Stimulated activated CD4-positive, alpha-beta T cell treated with anti-CD3 and anti-CD28 coated beads, Interleukin-4, amount 100 ng/mL, for 4 hours (primary cell): ENCODE measurements around the gene DNASE1L1.

Experiments
- DNase-seq, 2 experiments: peaks; one replicate each; pipeline ENCODE4 v3.0.0-alpha.2; 2020

DNASE1L1 gene, protein sequence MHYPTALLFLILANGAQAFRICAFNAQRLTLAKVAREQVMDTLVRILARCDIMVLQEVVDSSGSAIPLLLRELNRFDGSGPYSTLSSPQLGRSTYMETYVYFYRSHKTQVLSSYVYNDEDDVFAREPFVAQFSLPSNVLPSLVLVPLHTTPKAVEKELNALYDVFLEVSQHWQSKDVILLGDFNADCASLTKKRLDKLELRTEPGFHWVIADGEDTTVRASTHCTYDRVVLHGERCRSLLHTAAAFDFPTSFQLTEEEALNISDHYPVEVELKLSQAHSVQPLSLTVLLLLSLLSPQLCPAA

DNA sequence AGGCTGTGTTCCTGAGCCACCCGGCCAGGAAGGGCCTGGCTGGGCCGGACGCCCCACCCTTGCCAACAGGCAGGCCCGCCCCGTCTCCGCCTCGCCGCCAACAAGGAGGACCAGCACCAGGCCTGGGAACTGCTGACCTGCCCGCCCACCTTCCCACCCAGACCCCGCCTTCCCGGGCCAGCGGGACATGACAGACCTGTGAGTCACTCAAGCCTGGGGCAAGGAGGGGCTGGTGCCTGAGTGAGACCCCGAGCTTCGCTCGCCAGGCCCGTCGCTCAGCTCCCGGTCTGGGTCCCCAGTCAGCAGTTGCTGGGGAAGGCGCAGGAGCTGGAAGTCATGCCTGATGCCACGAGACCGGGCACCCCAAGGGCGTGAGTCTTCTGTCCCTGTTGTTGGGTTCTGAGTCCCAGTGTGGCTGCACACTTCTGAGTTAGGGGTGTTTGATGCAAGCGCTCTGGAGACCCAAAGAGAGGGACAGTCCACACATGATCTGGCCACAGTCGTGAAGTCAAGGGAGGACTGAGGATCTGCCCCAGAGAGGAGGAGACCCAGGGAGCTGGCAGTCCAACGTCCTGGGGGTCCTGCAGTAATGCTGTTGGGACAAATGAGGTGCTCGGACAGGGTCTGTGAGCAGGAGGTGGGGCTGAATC is at the start of gene DNASE1L1:
Gene DNASE1L1 (minus strand): TSS at position 33 of the 650 bp plus-strand sequence. CDS start 3,686 bp downstream, outside the sequence.
- no peak for DNase-seq

DNA sequence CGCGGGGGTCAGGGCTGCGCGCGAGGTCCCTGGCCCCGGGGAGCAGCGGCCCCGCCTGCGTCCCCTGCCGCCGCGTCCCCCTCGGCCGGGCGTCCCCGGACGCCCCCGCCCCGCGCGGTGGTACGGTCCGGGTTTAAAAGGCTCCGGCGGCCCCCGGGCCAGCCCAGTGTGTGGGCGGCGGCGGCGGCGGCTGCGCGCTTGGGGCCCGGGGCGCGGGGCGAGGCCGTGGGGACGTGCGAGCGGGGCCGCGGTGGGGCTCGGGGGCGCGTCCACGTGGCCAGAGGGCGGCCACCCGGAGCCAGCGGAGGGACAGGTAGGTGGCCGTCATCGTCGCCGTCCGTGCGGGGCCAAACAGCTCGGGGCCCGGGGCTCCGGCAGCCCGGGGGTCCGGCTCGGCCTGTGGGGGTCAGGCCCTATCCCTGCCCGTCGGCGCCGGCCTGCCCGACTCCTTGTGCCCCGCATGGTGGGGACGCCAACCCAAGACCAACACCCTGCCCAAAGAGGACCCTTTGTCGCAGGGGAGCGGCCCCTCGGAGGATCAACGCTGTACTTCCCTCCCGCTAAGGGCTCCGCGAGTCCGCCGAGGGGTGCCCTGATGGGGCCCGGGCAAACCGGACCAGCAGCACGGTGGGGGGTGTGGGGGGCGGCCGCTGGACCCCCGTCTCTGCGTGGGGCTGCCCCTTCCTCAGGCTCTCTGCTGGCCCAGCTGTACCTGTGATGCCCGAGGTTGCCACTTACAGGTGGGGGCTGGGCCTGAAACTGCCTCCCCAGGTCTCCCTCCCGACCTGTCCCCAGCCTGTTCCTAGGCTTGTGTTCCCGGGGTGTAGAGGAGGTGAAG is 49.3 kb upstream of the DNASE1L1 start, which contains the start of gene PLXNA3:
Gene PLXNA3 (plus strand): TSS at position 166 of the 838 bp plus-strand sequence. CDS start 1,903 bp downstream, outside the sequence.
- DNase-seq: peak; percentile 46 to 66

DNA sequence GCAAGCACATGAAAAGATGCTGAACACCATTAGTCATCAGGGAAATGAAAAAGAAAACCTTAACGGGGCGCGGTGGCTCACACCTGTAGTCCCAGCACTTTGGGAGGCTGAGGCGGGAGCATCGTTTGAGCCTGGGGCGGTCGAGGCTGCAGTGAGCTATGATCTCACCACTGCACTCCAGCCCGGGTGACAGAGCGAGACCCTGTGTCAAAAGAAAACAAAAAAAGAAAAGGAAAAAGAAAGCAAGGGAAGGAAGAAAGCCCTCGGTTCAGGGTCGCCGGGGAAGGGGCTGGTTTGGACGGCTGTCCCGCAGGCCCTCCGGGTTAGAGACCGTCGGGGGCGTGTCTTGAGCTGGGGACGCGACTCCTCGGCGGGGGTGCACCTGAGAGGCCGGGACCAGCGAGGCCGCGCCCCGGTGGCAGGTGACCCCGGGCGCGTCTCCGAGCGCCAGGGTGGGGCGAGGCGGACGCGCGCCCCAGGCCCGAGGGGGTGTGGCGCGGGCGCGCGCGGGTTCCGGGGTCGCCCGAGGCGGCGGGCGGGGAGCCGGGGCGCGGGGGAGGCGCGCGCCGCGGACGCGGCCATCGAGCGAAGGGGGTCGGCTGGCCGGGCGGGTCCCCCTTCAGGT is 48.5 kb upstream of the DNASE1L1 start:
- DNase-seq: peak; percentile 40 to 43

DNA sequence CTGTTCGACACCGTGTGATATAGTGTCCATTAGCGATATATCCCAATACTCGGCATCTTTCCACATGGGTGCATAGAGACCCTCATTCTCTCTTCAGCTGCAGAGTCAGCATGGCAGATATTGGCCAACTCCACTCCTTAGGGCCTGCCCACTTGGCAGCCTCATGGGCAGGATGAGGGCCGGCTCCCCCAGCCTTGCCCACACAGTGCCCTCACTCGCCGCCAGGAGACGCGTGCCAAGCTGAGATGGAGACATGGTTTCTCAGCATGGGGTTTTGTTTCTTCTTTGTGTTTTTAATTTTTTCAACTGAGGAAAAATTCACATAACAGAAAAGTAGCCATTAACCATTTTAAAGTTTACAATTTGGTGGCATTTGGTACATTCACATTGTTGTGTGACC is 43.8 kb upstream of the DNASE1L1 start:
- no peak for DNase-seq

DNA sequence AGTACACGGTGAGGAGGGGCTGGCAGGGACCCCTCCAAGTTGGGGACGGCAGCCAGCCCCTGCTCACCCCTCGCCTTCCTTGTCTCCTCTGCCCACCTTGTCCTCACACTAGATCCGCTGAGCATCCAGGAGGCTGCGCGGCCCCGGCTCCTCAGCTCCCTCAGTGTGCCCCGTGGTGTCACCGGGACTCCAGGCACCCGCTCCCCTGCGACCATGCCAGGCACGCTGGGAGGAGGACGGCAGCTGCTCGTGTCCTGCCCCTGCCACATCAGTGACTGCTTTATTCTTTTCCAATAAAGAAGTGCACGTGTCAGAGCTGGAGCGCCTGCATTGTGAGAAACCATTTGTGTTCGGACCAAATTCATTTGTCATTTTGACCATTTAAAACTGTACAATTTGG is 41.3 kb upstream of the DNASE1L1 start:
- DNase-seq: no peak

DNA sequence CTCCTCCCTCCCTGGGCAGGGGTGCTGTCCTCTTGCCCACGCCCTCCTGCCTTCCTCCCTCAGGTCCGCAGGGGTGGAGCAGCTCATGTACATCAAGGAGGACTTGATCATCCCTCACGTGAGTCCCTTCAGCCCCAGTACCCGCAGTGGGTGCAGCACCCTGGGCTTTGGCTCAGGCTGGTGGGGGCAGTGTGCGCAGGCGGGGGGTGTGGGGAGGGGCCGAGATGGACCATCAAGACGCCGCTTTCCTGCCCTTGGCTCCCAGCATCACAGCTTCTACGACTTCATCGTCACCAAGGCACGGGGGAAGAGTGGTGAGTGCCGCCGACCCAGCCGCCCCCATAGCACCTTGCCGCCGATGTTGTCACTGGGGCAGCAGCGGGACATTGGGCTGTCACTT is 40.6 kb upstream of the DNASE1L1 start:
- no peak for DNase-seq

DNA sequence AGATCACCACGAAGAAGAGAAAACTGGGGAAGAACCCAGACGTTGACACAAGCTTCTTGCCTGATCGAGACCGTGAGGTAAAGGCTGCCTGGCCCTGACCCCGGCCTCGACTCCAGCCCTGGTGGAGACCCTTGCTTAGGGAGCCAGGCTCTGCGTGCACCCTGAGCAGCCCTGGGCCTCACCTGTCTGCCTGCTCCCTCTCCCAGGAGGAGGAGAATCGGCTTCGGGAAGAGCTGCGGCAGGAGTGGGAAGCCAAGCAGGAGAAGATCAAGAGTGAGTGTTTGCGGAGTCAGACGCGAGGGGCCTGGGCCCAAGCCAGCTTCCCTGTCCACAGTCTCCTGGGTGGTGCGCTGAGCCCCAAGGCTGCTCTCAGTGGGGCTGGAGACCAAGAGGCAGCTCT is 39.4 kb upstream of the DNASE1L1 start:
- no peak for DNase-seq

DNA sequence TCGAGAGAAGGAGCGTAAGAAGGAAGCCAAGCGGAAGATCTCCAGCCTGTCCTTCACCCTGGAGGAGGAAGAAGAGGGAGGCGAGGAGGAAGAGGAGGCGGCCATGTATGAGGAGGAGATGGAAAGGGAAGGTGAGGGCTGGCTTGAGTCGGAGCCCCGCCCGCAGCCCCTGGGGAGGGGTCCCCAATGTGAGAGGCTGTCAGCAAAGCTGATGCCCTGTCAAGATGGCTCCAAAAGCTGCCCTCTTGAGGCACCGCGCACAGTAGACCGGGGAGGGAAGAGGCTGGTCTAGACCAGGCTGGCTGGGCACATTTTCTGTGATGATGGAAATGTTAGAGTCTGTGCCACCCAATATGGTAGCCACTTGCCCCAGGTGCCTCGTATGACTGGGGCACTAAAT is 37.4 kb upstream of the DNASE1L1 start:
- no peak for DNase-seq

DNA sequence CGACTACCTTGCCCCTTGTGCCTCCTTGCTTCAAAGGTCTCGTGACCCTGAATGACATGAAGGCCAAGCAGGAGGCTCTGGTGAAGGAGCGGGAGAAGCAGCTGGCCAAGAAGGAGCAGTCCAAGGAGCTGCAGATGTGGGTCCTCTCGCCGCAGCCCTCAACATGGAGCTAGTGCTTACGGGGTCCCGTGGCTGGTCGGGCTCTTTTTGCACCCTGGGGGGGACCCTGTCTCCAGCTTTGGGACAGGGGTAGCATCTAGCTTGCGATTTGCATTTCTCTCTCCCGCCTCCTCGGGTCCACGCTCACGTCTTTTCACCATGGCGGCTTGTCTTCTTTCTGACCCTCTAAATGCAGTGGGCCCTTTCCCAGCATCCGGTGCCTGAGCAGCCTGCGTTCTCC is 36.7 kb upstream of the DNASE1L1 start:
- no peak for DNase-seq

DNA sequence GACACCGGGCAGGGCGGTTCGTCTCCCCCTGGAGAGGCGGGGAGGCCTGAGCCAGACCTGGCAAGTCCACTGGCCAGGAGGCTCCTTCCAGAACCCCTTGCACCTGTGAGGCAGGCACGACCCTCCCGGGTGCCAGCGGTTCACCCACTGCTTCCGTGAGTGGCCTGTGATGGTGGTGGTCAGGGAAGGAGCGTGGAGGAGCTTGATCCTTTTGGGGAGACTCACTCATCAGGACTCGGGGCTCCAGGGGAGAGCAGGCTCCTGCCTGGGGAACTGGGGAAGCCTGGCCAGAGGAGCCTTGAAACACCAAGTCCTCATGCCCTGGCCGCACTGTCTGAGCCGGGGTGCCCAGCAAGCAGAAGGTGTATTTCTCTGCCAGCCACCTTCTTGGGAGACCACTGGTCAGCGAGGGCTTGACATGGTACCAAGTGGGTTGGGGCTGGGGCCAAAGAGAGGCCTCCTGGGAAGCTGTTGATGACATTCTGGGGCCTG is 35.7 kb upstream of the DNASE1L1 start:
- DNase-seq: no peak

DNA sequence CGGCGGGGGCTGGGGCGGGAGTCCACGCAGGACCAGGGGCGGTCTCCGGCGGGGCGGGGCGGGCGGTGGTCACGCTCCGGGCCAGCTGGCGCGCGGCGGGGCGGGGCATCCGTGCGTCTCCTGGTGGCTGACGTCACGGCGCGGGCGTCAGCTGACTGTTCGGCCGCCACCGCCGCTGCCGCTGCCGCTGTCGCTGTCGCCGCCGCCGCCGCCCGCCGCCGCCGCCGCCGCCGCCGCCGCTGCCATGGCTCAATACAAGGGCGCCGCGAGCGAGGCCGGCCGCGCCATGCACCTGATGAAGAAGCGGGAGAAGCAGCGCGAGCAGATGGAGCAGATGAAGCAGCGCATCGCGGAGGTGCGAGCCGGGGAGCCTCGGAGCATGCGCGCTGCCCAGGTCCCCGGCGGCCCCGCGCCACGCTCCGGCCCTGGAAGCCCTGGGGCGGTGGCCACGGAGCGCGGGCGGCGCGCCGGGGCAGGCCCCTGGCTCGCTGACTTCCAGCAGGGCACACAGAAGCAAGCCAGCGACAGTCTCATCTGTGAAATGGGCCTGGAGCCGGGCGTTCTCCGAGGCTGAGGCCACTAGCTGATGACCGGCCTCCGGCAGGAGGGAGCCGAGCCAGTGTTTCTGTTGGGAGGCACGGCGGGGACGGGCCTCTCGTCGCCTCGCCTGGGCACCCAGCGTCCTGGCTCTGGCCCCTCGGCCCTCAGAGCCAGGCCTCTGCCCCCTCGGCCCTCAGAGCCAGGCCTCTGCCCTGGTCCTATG is 35.1 kb upstream of the DNASE1L1 start, which contains the start of gene FAM50A:
Gene FAM50A (plus strand): TSS at position 150 of the 763 bp plus-strand sequence. CDS start 95 bp downstream, at position 245.
- DNase-seq: peak; percentile 54 to 74

DNA sequence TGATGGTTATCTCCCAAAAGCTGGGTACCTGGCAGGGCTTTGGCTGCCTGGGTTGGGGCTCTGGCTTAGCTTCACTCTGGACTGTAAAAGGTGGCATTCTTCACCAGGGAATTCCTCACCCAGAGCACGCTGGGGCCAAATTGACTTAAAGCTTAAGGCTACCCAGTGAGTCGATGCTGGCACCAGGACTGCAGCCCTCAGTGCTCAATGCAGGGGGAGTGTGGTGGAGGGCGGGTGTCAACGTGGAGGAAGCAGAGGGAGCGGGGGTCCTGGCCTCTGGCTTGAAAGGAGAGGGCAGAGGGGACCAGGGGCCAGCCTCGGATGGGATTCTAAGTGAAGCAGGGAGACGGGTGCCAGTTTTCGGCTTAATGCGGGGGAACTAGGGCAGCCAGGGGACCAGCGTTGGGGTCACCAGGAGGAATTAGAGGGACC is 34.4 kb upstream of the DNASE1L1 start:
- DNase-seq: no peak

DNA sequence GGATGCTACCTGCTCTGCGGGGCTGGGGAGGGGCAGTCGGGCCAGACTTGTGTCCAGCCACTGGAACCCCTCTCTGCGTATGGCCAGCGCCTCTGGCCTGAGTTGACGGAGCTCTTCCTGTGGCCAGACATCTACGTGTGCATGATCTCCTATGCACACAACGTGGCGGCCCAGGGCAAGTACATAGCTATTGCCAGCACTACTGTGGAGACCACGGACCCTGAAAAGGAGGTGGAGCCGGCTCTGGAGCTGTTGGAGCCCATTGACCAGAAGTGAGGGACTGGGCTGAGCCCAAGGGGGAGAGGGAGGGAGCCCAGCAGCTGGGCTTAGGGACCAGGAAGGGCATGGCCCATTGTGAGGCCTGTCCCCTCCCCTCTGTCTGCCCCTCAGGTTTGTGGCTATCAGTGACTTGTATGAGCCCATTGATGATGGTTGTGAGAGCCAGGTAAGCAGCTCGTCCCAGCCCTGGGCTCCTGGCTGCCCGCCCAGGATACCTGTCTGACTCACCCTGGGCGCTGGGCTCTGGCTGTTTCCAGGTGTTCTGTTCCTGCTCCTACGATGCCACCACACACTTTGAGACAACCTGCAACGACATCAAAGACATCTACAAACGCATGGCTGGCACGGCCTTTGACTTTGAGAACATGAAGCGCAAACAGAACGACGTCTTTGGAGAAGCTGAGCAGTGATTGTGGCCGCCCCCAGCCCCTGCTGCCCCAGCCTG is 33.1 kb upstream of the DNASE1L1 start:
- no peak for DNase-seq

DNA sequence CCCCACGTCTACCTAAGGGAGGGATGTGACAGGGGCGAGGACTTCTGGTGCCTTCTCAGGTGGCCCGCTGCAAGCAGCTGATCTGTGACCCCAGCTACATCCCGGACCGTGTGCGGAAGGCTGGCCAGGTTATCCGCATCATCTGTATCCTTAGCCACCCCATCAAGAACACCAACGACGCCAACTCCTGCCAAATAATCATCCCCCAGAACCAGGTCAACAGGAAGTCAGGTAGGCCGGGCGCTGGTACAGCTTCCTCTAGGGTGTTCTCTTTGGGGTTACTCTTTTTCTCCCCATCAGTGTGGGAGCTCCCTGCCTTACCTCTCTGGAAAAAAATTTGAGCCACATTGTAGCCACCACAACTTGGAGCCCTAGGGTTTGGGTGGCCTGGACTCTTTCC is 32.5 kb upstream of the DNASE1L1 start:
- DNase-seq: no peak

DNA sequence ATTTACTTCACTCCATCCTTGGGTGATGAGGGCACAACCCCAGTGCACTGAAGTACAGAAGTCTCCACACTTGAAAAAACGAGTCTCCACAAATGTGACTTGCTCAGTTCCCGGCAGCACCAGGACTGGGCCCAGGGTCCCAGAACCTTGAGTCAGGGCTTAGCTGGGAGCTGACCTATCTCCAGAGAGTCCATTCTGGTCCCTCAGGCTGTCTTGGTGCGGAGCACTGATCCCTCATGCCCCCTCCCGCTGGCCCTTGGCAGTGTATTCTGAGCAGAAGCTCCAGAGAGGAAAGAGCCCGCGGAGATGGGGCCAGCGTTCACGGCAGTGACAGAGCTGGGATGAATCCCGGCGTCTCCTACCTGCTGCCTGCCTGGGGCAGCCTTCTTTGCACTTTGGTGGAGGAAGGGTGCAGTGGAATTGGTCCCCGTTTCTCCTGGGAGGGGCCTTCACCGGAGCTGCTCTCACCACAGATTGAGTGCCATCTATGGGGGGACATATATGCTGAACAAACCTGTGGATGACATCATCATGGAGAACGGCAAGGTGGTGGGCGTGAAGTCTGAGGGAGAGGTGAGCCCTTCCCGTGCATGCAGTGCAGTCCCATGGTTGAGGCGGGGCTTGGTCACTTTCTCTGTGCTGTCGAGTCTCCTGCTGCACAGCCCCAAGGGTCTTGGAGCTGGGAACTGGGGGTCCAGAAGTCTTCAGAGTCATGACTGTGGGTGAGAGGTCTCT is 31.7 kb upstream of the DNASE1L1 start:
- DNase-seq: no peak

DNA sequence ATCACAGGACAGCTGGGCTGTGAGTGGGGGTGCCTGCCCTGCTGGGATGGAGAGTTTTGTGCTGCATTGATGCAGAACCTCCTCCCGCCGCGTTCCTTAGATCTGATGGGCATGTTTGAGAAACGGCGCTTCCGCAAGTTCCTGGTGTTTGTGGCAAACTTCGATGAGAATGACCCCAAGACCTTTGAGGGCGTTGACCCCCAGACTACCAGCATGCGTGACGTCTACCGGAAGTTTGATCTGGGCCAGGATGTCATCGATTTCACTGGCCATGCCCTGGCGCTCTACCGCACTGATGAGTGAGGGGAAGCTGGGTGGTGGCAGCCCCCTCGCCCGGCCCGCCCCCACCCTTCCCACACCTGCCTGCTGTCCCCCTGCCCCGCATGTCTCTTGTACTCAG is 30.8 kb upstream of the DNASE1L1 start:
- no peak for DNase-seq

DNA sequence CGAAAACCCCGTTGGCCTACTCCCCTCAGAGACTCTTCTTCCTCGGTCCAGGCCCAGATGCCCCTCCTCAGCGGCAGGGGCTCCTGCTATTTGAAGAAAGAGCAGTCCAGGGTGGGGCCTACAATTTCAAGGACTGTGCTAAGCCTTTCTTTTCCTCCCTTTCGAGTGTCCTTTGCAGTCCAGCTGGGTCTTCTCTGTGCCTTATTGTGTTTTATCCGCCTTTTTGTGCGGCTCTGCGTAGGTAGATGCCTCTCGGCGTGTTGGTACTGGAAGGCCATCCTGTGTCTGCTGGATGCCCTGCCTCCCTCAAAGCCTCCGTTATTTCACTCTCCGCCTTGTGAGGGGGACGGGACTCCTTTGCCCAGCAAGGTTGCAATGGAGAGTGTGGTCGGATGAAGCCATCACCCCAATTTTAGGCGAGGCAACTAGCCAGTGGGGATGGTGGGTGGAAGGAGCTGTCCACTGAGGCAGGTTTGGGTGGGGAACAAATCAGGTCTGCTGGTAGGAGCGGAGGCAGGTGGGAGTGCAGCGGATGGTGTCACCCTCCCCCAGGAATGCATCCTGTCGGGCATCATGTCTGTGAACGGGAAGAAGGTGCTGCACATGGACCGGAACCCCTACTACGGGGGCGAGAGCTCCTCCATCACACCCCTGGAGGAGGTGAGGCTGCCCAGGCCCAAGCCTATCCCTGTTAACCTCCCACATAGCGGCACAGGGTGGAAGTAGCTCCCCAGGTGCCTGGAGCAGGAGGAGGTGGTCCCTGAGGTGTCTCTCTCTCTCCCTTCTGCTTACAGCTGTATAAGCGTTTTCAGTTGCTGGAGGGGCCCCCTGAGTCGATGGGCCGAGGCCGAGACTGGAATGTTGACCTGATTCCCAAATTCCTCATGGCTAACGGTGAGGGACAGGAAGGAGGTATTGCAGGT is 29.2 kb upstream of the DNASE1L1 start:
- no peak for DNase-seq

DNA sequence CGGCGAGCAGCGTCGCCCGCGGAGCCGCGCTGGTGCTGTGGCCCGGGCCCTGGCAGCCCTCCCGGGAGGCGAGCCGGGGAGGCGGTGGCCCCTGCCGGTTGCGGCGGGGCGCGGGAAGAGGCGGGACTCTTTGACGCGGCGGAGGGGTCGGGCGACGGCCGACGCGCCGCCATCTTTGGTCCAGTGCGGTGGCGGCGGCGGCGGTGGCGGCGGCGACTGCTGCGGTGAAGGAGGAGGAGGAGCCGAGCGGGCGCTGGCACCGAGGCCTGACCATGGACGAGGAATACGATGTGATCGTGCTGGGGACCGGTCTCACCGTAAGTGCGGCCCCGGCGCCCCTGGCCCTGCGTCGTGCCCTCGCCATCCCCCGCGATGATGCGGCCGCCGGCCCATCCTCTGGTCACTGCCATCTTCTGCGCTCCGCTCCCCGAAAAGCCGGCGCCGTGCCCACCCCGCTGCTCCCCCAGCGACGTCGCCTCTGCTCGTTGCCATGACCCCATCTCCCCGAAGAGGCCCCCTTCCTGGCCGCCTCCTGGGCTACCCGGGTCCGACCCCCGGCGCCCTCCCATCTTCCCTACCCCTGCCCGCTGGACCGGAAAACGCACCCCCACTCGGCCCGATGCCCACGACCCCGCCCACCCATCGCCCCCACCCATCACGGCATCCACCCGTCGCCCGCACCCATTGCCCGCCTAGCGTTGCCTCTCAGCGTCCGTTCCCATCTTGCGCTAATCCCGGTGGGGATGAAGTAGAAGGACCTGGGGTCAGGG is 28.1 kb upstream of the DNASE1L1 start, which contains the start of gene GDI1:
Gene GDI1 (plus strand): TSS at position 172 of the 770 bp plus-strand sequence. CDS start 101 bp downstream, at position 273.
- peak; percentile 34 to 60 for DNase-seq
